Measurements from ENCODE around the gene ENG.
"Not testable (repeated sequence)": the region's sequence is repeated elsewhere in the genome, so short reads cannot be mapped to it uniquely, and the experiment has no call there.

The ENG gene

DNA sequence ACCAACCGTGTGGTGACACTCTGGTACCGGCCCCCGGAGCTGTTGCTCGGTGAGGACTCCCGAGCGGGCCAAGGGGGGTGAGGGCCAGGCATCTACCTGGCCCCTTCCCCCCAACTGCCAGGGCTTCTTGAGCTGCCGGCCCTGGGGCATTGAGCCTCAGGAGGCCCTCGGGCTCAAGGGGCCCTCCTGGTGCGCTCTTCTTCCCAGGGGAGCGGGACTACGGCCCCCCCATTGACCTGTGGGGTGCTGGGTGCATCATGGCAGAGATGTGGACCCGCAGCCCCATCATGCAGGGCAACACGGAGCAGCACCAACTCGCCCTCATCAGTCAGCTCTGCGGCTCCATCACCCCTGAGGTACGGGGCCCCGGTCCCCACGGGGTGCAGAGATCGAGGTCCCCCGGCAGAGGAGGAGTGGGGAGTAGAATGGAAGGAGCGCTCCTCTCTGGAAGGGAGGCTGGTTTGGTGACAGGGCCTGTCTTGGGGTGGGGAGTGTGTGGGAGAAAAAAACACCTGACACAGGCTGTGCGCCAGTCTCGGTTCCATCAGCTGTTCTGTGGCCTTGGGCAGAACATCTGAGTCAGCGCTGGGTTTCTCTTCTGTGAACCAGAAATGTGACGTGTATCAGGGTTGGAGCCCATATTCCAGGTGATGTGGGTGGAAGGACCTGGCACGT lies 66.0 kb downstream of the ENG start:
- FAIRE-seq, result no peak

DNA sequence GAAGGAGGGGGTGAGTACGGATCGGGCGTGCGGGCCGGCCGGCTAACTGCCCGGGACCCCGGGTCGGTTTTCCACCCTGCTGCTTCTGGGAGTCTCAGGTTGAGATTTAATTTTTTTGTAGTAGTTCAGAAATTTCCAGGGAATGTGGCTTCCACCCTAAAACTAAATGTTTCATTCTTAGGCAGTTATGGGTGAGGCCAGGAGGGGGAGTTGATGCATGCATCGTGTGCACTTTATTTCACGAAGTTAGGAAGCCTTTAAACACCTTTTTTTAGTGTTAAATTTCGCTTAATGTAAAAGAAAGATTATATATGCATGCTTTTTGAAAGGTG lies 67.7 kb downstream of the ENG start:
- no peak for FAIRE-seq

DNA sequence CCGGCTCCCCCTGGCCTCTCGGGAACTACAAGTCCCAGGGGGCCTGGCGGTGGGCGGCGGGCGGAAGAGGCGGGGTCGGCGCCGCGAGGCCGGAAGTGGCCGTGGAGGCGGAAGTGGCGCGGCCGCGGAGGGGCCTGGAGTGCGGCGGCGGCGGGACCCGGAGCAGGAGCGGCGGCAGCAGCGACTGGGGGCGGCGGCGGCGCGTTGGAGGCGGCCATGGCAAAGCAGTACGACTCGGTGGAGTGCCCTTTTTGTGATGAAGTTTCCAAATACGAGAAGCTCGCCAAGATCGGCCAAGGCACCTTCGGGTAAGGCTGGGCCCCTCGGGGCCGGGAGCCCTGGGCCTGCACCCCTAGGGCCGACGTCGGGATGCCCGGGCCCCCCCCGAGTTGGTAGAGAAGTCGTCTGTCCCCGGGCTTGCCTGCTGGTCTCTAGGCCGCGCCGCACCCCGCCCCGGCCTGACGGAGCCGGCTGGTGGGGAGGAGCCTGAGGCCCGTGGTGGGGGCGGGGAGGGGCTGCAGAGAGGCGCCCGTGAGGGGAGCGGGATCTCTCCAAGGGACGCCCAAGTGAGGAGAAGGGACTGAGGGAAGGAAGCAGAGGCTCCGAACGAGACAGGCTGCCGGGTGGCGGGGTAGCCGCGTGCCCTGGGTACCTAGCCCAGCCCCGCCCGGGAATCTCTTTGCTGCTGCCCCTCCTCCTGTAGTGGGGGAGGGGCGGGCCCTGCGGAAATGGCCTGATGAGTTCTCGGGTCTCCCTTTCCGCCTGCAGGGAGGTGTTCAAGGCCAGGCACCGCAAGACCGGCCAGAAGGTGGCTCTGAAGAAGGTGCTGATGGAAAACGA lies 68.3 kb downstream of the ENG start, which contains the start of gene CDK9:
CDK9 (plus strand) TSS at position 102 of the 840 bp plus-strand sequence; CDS start at position 217, 115 bp downstream.
- FAIRE-seq, result no peak

DNA sequence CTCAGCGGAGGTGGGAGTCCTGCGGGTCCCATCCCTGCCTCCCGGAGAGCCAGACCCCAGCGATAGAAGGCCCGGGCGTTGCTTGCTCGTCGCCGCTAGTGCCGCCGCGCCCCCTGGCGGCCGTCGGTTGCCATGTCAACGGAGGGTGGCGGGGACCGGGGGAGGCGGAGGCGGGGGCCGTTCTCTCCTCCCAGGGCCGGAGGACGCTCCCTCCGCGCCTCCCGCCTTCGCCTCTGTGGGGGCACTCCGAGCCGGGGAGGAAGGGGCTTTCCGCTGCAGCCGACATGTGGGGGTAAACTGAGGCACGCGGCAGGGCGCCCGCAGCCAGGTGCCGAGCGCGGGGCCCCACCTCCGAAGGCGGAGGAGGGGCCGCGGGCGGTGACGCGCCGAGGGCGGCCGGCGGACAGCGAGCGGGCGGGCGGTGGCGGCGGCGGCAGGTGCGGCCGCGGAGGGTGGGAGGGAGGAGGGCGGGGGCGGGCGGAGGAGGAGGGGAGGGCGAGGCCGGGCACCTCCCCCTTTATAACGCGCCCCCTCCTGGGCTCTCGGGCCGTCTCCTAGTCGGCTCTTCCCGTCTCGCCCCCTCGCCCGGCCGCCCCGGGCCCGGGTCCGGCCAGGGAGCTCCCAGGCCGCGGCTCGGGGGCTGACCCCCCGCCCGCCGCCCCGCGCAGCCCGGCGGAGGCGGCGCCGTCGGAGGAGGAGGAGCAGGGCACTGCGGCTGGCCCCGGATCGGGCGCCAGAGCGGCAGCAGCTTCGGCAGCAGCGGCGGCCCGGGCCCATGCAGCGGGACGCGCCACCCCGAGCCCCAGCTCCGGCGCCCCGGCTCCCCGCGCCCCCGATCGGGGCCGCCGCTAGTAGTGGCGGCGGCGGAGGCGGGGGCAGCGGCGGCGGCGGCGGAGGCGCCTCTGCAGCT lies 69.2 kb downstream of the ENG start:
- no peak for FAIRE-seq

DNA sequence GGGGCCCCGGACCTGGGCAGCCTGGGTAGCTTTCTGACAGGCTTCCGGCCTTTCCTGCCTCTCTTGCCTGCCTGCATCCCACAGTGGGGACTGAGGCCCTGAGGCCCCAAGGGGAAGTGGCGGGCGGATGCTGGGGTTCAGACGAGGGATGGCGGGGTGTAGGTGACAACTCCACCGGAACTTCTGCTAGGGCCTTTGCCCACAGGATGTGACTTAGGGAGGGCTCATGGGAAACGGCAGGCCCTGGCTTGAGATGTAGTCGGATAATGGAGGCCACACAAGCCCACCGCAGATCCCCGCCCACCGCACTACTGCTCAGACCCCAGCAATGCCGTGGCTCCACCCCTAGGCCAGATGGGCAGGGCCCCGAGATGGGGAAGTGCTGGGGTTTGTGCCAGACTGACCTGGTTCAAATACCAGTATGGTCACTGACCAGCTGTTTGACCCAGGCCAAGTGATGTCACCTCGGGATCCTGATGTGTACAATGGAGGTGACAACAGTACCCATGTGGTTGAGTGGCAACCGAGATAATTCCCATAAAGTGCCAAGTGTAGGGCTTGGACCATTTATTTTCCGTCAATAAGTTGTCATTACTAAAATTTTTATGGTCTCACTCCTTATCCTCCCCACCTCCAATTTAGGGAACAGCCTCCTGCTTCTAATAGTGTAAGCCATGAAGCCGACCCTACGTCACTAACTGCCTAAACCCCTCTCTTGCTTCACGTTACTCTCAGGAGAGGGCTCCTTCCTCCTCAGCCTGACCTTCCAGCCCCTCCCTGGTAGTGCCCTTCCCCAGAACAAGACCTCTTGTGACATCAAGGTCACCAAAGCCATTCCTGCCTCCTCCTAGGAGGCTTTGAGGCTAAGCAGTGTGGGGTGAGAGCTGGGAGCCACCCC lies 71.1 kb downstream of the ENG start:
- FAIRE-seq, result no peak

DNA sequence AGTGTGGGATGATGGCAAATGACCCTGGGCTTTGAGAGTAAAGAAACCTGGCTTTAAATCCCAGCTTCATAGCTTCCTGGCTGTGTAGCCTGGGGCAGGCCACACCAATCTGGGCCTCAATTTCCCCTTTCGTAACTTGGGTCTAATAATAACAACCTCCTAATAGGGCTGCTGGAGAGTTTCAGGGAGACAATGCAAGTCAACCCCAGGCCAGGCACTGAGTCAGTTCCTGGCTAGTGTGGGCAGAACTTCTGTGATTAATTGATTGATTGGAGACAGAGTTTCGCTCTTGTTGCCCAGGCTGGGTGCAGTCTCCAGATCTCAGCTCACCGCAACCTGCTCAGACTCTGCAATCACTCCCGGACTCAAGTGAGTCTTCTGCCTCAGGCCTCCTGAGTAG lies 72.7 kb downstream of the ENG start:
- no peak for FAIRE-seq

DNA sequence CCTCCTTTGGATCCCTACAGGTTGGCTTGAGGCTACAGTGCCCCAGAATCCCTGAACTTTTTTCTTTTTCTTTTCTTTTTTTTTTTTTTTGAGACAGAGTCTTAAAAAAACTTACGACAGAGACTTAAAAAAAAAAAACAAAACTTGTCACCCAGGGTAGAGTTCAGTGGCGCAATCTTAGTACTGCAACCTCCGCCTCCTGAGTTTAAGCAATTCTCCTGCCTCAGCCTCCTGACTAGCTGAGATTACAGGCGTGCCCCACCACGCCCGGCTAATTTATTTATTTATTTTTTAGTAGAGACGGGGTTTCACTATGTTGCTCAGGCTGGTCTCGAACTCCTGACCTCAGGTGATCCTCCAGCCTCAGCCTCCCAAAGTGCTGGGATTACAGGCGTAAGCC lies 73.5 kb downstream of the ENG start:
- not testable (repeated sequence) for FAIRE-seq

DNA sequence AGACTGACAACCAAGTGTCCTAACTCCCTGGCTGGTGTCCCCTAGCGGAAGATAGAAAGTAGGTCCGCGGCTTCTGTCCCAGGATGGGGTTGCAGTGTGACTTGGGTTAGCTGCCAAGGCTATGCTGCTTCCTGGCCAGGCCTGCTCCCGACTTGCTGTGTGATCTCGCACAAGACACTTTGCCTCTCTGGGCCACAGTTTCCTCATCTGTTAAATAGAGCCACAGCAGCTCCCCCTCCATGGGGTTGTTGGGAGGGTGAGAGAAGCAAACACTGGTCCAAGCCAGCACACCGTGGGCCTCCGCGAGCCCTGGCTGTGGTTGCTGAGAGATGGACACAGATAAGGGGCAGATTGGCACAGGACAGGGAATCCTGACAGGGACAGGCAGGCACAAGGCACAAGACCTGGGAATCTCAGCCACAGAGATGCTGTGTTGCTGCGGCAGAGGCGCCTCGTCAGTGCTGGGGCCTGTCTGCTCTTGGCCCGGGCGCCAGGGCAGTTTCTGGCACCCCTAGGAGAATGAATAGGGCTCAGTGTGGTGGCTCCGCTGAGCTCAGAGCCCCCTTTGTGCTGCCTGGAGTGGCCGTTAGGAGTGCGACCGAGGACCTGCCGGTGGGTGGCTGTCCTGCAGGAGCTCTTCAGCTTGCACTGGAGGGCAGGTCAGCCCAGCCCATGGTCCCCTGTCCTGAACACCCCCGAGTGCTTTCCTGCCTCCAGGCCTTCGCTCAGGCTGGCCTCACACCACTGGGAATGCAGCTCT lies 74.2 kb downstream of the ENG start:
- FAIRE-seq, result no peak

DNA sequence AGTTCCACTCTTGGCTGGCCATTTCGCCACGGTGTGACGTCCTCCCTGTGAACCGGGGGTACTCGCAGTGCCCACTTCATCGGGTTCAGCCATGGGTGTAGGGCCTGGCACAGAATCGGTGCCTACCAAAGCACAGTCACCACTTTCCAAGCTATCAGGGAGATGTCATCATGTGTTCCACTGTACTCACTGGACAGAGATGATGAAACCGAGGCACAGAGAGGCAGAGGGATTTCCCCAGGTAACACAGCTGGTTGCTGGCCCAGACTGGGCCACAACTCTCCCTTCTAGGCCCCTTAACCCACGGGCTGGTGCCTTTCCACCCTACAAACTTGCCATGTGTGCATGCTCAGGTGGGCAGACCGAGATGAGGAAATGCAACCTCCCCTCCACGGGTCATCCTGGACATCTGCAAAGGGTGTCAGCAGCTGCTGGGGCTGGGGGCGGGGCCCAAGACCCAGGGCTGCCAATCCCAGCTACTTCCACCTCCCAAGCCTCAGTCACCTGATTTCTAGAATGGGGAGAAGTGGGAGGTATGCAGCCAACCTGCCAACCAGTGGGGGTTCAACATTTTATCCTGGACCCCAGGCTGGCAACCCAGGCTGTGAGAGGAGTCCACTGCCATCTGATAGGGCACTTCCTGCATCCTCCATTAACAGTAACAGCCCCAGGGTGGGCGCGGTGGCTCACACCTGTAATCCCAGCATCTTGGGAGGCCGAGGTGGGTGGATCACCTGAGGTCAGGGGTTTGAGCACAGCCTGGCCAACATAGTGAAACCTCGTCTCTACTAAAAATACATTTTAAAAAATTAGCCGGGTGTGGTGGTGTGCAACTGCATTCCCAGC lies 75.1 kb downstream of the ENG start:
- FAIRE-seq, result no peak

DNA sequence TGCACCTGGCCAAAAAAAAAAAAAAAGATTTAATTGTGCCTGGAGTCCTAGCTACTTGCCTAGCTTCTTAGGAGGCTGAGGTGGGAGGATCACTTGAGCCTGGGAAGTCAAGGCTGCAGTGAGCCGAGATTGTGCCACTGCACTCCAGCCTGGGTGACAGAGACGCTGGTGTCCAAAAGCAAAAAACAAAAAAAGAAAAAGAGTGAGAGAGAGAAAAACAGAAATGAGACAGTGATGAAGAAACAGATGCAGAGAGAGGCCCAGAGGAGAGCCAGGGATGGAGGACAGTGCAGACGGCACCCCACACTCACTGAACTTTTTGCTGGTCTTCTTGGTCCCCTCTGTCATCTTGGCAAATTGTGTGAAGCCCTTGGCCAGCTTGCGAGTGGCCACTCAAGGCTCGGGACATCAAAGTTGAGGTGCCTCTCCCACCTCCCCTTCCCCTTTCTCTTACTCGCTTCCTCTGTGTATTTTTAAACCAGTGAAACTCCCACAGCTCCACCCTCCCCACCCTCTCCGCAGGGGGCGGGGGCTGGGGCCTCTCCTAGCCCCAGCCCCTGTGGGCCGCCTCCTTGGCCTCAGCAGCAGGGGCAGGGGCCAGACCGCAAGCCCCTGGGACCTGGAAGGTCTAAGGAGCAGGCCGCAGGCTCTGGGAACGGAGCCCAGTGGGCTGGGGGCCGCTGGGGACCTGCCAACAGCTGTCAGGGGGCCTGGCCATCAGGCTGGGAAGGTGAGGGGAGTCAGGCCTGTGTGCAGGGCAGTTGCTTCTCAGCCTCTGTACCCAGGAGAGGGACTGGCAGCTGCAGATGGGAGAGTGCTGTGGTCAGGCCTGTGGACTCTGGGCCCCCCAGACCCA lies 76.0 kb downstream of the ENG start, which contains the start of gene SH2D3C:
SH2D3C (minus strand) TSS at position 387 of the 856 bp plus-strand sequence; CDS start at position 348, 39 bp downstream.
- FAIRE-seq, result no peak

DNA sequence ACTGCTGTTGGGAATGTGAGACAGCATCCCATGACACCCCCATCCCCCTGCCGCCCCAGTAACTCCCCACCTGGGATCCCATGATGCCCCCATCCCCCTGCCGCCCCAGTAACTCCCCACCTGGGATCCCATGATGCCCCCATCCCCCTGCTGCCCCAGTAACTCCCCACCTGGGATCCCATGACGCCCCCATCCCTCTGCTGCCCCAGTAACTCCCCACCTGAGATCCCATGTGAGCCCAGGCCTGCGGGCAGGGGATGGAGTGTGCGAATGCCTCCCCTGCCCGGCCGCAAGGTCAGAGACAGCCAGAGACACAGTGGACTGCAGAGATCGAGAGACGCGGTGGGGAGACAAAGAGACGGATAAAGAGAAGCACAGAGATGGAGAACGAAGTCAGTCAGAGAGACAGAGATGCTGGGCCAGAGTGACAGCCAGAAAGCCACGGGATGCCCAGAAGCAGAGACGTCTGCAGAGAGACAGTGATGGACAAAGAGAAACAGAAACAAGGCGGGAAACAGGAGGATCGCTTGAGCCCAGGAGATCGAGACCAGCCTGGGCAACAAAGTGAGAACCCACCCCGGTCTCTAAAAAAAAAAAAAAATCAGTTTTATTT lies 77.0 kb downstream of the ENG start:
- FAIRE-seq, result no peak

DNA sequence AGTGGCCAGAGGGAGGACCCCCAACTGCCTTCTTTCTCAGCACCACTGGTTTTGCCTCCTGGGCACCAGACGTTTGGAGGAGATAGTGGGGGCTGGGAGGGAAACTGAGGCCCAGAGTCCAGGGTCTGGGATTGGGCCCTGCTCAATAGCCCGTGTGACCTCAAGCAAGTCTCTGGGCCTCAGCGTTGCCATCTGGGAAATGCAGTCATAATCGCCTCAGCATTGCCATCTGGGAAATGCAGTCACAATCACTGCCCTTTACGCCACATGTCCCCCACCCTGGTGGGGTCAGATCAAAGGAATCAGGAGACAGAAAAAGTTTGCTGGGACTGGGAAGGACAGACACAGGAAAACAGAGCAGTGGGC lies 77.6 kb downstream of the ENG start:
- no peak for FAIRE-seq

DNA sequence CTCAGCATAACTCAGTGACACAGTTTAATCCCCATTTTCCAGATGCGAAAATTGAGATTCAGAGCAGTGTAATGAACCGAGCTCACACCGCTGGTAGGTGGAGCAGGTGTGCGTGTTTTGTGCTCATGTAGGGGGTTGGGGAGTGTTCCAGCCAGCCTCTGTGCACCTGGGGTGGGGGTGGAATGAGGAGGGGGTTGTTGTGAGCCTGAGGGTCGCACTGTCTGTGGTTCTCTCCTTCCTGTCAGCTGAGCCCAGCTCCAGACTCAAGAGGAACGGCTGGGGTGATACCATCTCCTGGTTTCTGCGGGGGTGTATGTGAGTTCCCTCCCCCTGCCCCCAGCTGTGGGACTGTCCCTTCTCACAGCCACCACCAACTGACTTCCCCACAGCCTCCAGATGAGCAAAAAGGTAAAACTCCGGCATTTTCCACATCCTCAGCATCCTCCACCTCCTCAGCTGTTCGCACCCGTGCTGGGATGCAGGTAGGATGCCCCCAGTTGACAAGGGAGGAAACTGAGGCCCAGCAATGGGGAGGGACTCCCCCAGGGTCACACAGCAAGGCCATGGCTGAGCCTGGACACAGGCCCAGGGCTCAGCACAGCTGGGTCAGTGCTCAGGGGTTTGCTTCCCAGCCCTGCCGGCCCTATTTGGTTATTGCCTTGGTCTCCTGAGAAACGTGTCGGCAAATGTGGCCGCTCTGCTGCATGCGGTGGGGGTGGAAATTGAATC lies 78.1 kb downstream of the ENG start:
- FAIRE-seq, result no peak

DNA sequence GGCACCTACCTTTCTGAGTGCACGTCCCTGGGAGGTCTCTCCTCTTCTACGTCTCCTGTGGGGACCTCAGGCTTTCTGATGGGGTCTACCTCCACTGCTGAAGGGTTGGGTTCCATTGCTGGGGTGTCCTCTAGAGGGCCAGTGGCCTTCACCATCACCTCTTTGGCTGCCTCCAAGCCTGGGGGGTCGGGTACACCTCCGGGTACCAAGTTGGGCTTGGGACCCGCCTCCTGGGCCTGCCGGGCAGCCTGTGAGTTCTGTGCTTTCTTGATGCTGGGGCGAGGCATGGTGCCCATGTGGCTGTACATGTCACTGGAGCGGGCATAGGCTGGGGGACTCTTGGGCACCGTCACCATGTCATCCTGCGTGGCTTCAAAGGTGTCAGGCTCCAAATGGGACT lies 80.5 kb downstream of the ENG start:
- FAIRE-seq, result no peak

DNA sequence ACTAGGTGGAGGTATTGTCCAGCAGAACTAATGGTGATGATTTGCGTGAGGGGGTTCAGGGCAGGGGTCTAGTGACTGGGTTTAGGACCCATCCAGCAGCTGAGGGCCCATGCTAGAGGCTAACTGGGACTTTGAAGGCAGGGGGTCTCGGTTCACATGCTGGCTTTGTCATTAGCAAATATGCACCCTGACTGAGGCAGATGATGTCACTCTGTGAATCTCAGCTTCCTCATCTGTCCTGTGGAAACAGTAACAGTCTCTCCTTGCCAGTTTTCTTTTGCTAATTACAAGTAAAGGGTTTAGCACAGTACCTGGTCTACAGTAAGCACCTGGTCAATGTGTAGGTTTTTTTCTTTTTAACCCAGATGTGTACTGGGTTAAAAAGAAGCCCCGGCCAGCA lies 81.2 kb downstream of the ENG start:
- no peak for FAIRE-seq

DNA sequence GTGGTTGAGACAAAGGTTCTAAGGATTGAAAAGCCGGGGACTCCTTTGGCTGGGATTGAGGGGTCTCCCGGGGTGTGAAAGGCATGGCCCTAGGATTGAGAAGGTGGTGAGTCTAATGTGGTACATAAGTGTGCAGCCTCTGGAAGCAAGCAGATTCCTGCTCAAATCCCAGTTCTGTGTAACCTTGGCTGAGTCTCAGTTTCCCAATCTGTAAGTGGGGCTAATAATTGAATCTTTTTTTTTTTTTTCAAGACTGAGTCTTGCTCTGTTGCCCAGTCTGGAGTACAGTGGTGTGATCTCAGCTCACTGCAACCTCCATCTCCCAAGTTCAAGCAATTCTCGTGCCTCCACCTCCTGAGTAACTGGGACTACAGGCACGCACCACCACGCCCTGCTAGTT lies 81.9 kb downstream of the ENG start:
- no peak for FAIRE-seq

DNA sequence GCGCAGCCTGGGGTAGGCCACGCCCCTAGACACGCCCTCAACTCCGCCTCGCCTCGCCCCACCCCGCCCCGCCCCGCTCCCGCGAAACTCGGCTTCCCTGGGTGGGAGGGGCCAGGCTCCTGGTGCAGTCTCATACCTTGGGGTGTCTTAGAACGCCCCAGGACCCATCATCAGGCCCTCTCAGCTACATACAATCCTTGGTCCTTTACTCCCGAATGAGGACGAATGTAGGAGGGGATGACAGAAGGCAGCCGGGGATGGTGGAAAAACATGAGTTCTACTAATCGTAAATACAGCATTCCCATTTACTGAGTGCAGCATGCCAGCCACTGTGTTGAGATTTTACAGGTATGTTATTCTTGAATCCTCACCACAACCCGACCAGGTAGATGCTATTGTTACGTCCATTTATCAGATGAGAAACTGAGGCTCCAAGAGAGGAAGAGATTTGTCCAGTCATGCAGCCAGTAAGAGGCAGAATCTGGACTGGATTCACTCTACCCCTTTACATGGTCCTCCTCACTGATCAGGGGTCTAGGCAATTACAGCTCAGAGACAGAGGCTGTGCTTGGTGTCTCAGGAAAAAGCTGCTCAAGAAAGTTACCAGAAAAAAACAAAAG lies 82.8 kb downstream of the ENG start:
- no peak for FAIRE-seq

All from TTC549 (cell line).